Body of pancreas (tissue), 4 donors: ENCODE results near the gene GDPD5. TPM values are rescaled to one million over a fixed set of nuclear protein-coding genes. Genes with fewer than 3 reads are reported as not detected.

ENCODE experiments used
- ATAC-seq: fragments of 150-250 bp; one replicate; pipeline ENCODE4 v1.9.1; 2016
- DNase-seq, 4 donors: peaks; one replicate each; pipeline ENCODE4 v3.0.0-alpha.2; 2019
- H3K27ac ChIP-seq, 4 donors: fragments of 200-600 bp; sonication (generic); 1 replicate in 3 of 4; 2 replicates in 1 of 4; pipeline versions ENCODE4 v1.5.1 to v1.6.1; 2016 to 2019; ENCODE audit warnings: mild to moderate bottlenecking in 1 of 4, mixed read lengths in 1 of 4, moderate library complexity in 1 of 4
- H3K27me3 ChIP-seq, 2 donors: fragments of 200-600 bp; sonication (generic); one replicate each; pipeline ENCODE4 v1.6.0; 2016; ENCODE audit warnings: mild to moderate bottlenecking in 1 of 2
- H3K36me3 ChIP-seq, 2 donors: fragments of 200-600 bp; sonication (generic); replicated peaks in 1 of 2; 2 replicates each; pipeline ENCODE4 v1.5.1; 2016; ENCODE audit warnings: low read depth in 2 of 2; ENCODE audit not compliant: insufficient read depth in 1 of 2
- H3K4me1 ChIP-seq: fragments of 200-600 bp; sonication (generic); one replicate; pipeline ENCODE4 v1.6.0; 2016
- H3K4me3 ChIP-seq, 2 donors: fragments of 200-600 bp; sonication (generic); 1 replicate in 1 of 2; 2 replicates in 1 of 2; pipeline ENCODE4 v1.5.1; 2016 to 2019
- H3K9me3 ChIP-seq, 3 donors: fragments of 200-600 bp; sonication (generic); 1 replicate in 2 of 3; 2 replicates in 1 of 3; pipeline ENCODE4 v1.5.1; 2016
- CTCF ChIP-seq, 7 experiments: fragments of 450-650 bp in 4 of 7; fragments of 200-600 bp in 3 of 7; sonication (generic) in 3 of 7; IDR thresholded peaks; one replicate each; pipeline ENCODE4 v1.5.1; 2016 to 2019; ENCODE audit warnings: antibody characterized with exemption in 7 of 7
- POLR2A ChIP-seq, 3 donors: fragments of 450-650 bp; IDR thresholded peaks; one replicate each; pipeline ENCODE4 v1.6.1; 2016; ENCODE audit warnings: antibody characterized with exemption in 3 of 3, mild to moderate bottlenecking in 2 of 3
- WGBS, 2 donors: methylation state at CpG; one replicate each; pipeline ENCODE4 v1.1.5; 2017; 5-methylcytosine and 5-hydroxymethylcytosine counted together
- intact Hi-C: fragments of 100-400 bp; cut with DNase I; formaldehyde crosslinking; loops from one replicate; pipeline ENCODE4 v1.15.1; 2023
- total RNA-seq, 2 donors: library from RNA; depleted of rRNA; stranded (reverse); fragments of >200 nt; gene quantifications; one replicate each; pipeline ENCODE4 v1.1.0, GENCODE V29; 2016

GDPD5 gene
- total RNA-seq, 2 donors from 2014 or later, result 29.6 to 73.2 TPM

- Histone ChIP-seq H3K4me3 (no peak overlapping the region), H3K4me1 (peaks cover 26% of the 10 kb centered on the region), H3K36me3 (peaks cover 0 to 2% of the 10 kb centered on the region in 2 donors), H3K27me3 (no peaks in the 10 kb centered on the region), H3K9me3 (peaks cover 0 to 4% (median 0%) of the 10 kb centered on the region in 3 donors), H3K27ac (peak overlapping the region in 2 of 4 donors; percentile 29 to 54)
- DNase-seq (no peak), ATAC-seq (peak; percentile 3)
- WGBS, 2 donors, result 14 to 17% methylated on average over 24 to 32 of the region's 32 CpGs
- intact Hi-C loops, result no loop called here
- peak in 1 of 7 experiments; percentile 19 for TF ChIP-seq CTCF (IDR thresholded peaks at IDR 0.05)
- TF ChIP-seq POLR2A (IDR thresholded peaks at IDR 0.05), result peak in 1 of 3 donors; percentile 15
These were observed 94.8 kb downstream of the GDPD5 start for GRCh38 chr11:75430714-75431532.

GRCh38 chr11:75429902-75430713, 95.6 kb downstream of the GDPD5 start:
- Histone ChIP-seq H3K36me3 (peaks cover 0 to 2% of the 10 kb centered on the region in 2 donors), H3K4me1 (peaks cover 26% of the 10 kb centered on the region), H3K27me3 (no peaks in the 10 kb centered on the region), H3K9me3 (peaks cover 0 to 4% (median 0%) of the 10 kb centered on the region in 3 donors), H3K4me3 (no peak overlapping the region), H3K27ac (peak overlapping the region in 2 of 4 donors; percentile 29 to 54)
- DNase-seq, result peak; percentile 68 to 77 (median 70)
- intact Hi-C loops, result no loop called here
- WGBS, 2 donors, result 0 to 3% methylated on average over 6 to 110 of the region's 134 CpGs
- ATAC-seq, result peak; percentile 61
- TF ChIP-seq POLR2A (IDR thresholded peaks at IDR 0.05) (no peak), CTCF (IDR thresholded peaks at IDR 0.05) (peak in 1 of 7 experiments; percentile 24)

- intact Hi-C loops, result no loop called here
- Histone ChIP-seq H3K4me1 (peaks cover 26% of the 10 kb centered on the region), H3K4me3 (no peak overlapping the region), H3K36me3 (peaks cover 0 to under 1% of the 10 kb centered on the region in 2 donors), H3K9me3 (peaks cover 0 to 4% (median 0%) of the 10 kb centered on the region in 3 donors), H3K27ac (peak overlapping the region in 1 of 4 donors; percentile 54), H3K27me3 (no peaks in the 10 kb centered on the region)
- TF ChIP-seq CTCF (IDR thresholded peaks at IDR 0.05) (no peak), POLR2A (IDR thresholded peaks at IDR 0.05) (no peak)
- WGBS, 2 donors, result 37 to 45% methylated on average over 17 to 20 of the region's 25 CpGs
- ATAC-seq, result no peak
- no peak for DNase-seq
These were observed 96.2 kb downstream of the GDPD5 start for GRCh38 chr11:75429641-75429901.

GRCh38 chr11:75428989-75429640, 96.6 kb downstream of the GDPD5 start:
- H3K27me3 ChIP-seq, result no peaks in the 10 kb centered on the region
- H3K4me1 ChIP-seq, result peaks cover 26% of the 10 kb centered on the region
- no peaks in the 10 kb centered on the region for H3K36me3 ChIP-seq
- ATAC-seq (no peak), DNase-seq (no peak)
- peak overlapping the region in 2 of 4 donors; percentile 17 to 57 for H3K27ac ChIP-seq
- 73 to 82% methylated on average over 16 of the region's 16 CpGs for WGBS, 2 donors
- intact Hi-C loops, result no loop called here
- TF ChIP-seq POLR2A (IDR thresholded peaks at IDR 0.05), result no peak
- H3K9me3 ChIP-seq, result peaks cover 0 to 4% (median 0%) of the 10 kb centered on the region in 3 donors
- no peak overlapping the region for H3K4me3 ChIP-seq
